Heart left ventricle (tissue), 13 donors: Measurements from ENCODE around the gene MTF2.

ENCODE experiments used
- CTCF ChIP-seq, 12 donors: fragments of 200-600 bp; sonication (generic) in 4 of 12; IDR thresholded peaks; one replicate each; pipeline versions ENCODE4 v1.5.0 to v1.8.0; 2018 to 2022; ENCODE audit warnings: antibody characterized with exemption in 12 of 12, mild to moderate bottlenecking in 5 of 12
- POLR2A ChIP-seq, 2 donors: fragments of 450-650 bp; IDR thresholded peaks; one replicate each; pipeline ENCODE4 v1.6.1; 2017; ENCODE audit warnings: antibody characterized with exemption in 2 of 2, mild to moderate bottlenecking in 2 of 2, moderate library complexity in 2 of 2
- donor health status: ischemic (EF 13 %, LVEDD 7.1; RV severe dilation, severe dysfunction).
- donor health status: DM: no; HTN: yes; CAD: no.
- donor health status: DM: no; HTN: no; CAD: no.
- donor health status: ischemic (EF 25% LVEDD 6.9; RV normal size, moderate dysfunction).
- donor health status: ischemic (EF 25% LVEDD 5.7; RV mildly dilated, moderate dysfunction).
- donor health status: ischemic (EF 35%, LVEDD 5.7; RV mildly dilated, moderate dysfunction).
- donor health status: nonischemic (EF 11% LVEDD 7.7; RV severe dilation, severe dysfunction).
- donor health status: DM: yes; HTN: yes; CAD: no.
- donor health status: PGD.
- donor health status: ischemic (EF 29% LVEDD 5.4; RV normal size, mild dysfunction).
- donor health status: nonischemic (EF 23%, LVEDD 6.1; RV moderate dilation, normal function).

DNA sequence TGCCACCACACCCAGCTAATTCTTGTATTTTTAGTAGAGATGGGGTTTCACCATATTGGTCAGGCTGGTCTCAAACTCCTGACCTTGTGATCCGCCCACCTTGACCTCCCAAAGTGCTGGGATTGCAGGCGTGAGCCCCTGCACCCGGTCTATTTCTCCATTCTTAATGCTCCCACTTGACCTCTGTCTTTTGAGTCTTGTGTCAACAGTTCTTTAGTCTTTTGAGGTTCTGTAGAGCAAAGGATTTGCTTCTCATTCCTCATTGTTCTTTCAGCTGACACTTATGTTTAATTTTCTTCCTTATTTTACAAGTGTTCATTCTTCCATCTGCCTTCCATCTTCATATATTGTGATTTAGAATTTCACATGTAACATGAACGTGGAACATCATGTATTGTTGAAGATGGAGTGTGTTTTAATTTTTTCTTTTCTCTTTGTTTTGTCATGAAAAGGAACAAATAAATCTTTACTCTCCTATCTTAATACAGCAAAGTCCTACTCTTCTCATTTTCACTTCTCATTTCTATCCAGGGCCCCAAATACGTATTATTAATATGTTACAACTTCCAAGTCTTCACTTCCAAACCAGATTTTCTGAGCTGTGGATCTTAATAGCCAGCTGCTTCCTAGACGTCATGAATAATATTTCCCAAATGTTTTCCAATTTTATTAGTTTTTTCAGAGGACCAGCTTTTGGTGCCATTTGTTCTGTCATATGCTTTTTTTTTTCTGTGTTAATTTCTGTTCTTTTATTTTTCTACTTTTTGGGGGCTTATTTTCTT, 16.9 kb downstream of the MTF2 start:
- TF ChIP-seq CTCF (IDR thresholded peaks at IDR 0.05): no peak
- TF ChIP-seq POLR2A (IDR thresholded peaks at IDR 0.05): no peak
